H9 (cell line): Measurements from ENCODE around the gene PAQR7. TPM values are rescaled to one million over a fixed set of nuclear protein-coding genes. Genes with fewer than 3 reads are reported as not detected.

Experiments
- DNase-seq: peaks from one replicate; pipeline ENCODE4 v3.0.0-alpha.2; 2017
- H2AFZ ChIP-seq: one replicate; pipeline ENCODE4 v1.6.1; 2013; ENCODE audit warnings: mild to moderate bottlenecking, low read length, control low read depth, moderate library complexity
- H2AK5ac ChIP-seq: 2 replicates; pipeline ENCODE4 v1.6.1; 2013; ENCODE audit warnings: low read length, control low read depth, mixed read lengths; ENCODE audit not compliant: insufficient read length
- H2BK120ac ChIP-seq: one replicate; pipeline ENCODE4 v1.6.1; 2013; ENCODE audit warnings: low read depth, mild to moderate bottlenecking, low read length, control low read depth, inconsistent platforms; ENCODE audit not compliant: poor library complexity, severe bottlenecking
- H2BK12ac ChIP-seq: 2 replicates; pipeline ENCODE4 v1.6.1; 2013; ENCODE audit warnings: low read length, control low read depth, mixed read lengths, low read depth; ENCODE audit not compliant: insufficient read length
- H2BK15ac ChIP-seq: 2 replicates; pipeline ENCODE4 v1.6.1; 2013; ENCODE audit warnings: low read depth, low read length, control low read depth
- H2BK20ac ChIP-seq: one replicate; pipeline ENCODE4 v1.6.1; 2013; ENCODE audit warnings: low read depth, mild to moderate bottlenecking, low read length, control low read depth, inconsistent platforms; ENCODE audit not compliant: poor library complexity, severe bottlenecking
- H2BK5ac ChIP-seq: 2 replicates; pipeline ENCODE4 v1.6.1; 2013; ENCODE audit warnings: low read length, control low read depth, mixed read lengths; ENCODE audit not compliant: insufficient read length
- H3K14ac ChIP-seq: 2 replicates; pipeline ENCODE4 v1.6.1; 2013; ENCODE audit warnings: low read length, control low read depth; ENCODE audit not compliant: insufficient read depth
- H3K18ac ChIP-seq: 2 replicates; pipeline ENCODE4 v1.6.1; 2013; ENCODE audit warnings: low read depth, mild to moderate bottlenecking, mixed read lengths, low read length, control low read depth; ENCODE audit not compliant: insufficient read length
- H3K23ac ChIP-seq: 2 replicates; pipeline ENCODE4 v1.6.1; 2013; ENCODE audit warnings: low read length, control low read depth, mixed read lengths, low read depth; ENCODE audit not compliant: insufficient read length
- H3K23me2 ChIP-seq: 2 replicates; pipeline ENCODE4 v1.6.1; 2013; ENCODE audit warnings: low read depth, mild to moderate bottlenecking, mixed read lengths, low read length, control low read depth; ENCODE audit not compliant: insufficient read length, poor library complexity, severe bottlenecking
- H3K27ac ChIP-seq: 2 replicates; pipeline ENCODE4 v1.5.1; 2013; ENCODE audit warnings: low read length, control low read depth, mixed read lengths, low read depth; ENCODE audit not compliant: insufficient read length
- H3K27me3 ChIP-seq: 2 replicates; pipeline ENCODE4 v1.6.1; 2013; ENCODE audit warnings: low read length, control low read depth, inconsistent platforms; ENCODE audit not compliant: insufficient read depth
- H3K4ac ChIP-seq: 2 replicates; pipeline ENCODE4 v1.6.1; 2013; ENCODE audit warnings: low read depth, mild to moderate bottlenecking, control low read depth, inconsistent platforms, low read length, moderate library complexity
- H3K4me1 ChIP-seq: 2 replicates; pipeline ENCODE4 v1.6.1; 2013; ENCODE audit warnings: low read length, control low read depth, inconsistent platforms; ENCODE audit not compliant: insufficient read depth
- H3K4me2 ChIP-seq: 2 replicates; pipeline ENCODE4 v1.6.1; 2013; ENCODE audit warnings: low read length, control low read depth, mixed read lengths; ENCODE audit not compliant: insufficient read length, insufficient read depth
- H3K56ac ChIP-seq: 2 replicates; pipeline ENCODE4 v1.6.1; 2013; ENCODE audit warnings: low read depth, mild to moderate bottlenecking, mixed read lengths, low read length, control low read depth; ENCODE audit not compliant: insufficient read length
- H3K79me1 ChIP-seq: 2 replicates; pipeline ENCODE4 v1.6.1; 2013; ENCODE audit warnings: low read depth, mild to moderate bottlenecking, moderate library complexity, low read length, control low read depth, inconsistent platforms; ENCODE audit not compliant: insufficient read depth, poor library complexity, severe bottlenecking
- H3K79me2 ChIP-seq: 2 replicates; pipeline ENCODE4 v1.6.1; 2013; ENCODE audit warnings: low read length, control low read depth, inconsistent platforms; ENCODE audit not compliant: insufficient read depth
- H3K9ac ChIP-seq: 2 replicates; pipeline ENCODE4 v1.6.1; 2013; ENCODE audit warnings: low read length, control low read depth, mixed read lengths; ENCODE audit not compliant: insufficient read length; ENCODE audit errors: extremely low read depth
- H3K9me3 ChIP-seq: one replicate; pipeline ENCODE4 v1.6.1; 2013; ENCODE audit warnings: low read depth, low read length, inconsistent platforms; ENCODE audit not compliant: control insufficient read depth
- H3T11ph ChIP-seq: one replicate; pipeline ENCODE4 v1.6.1; 2013; ENCODE audit warnings: mild to moderate bottlenecking, low read length, control low read depth, inconsistent platforms
- H4K20me1 ChIP-seq: one replicate; pipeline ENCODE4 v1.6.1; 2013; ENCODE audit not compliant: control insufficient read depth, insufficient read length, insufficient read depth
- H4K5ac ChIP-seq: 2 replicates; pipeline ENCODE4 v1.6.1; 2013; ENCODE audit warnings: low read depth, mild to moderate bottlenecking, mixed read lengths, low read length, control low read depth; ENCODE audit not compliant: insufficient read length
- H4K8ac ChIP-seq: replicated peaks from 2 replicates; pipeline ENCODE4 v1.6.1; 2013; ENCODE audit warnings: low read length, control low read depth, mixed read lengths, low read depth; ENCODE audit not compliant: insufficient read length
- H4K91ac ChIP-seq: 2 replicates; pipeline ENCODE4 v1.6.1; 2013; ENCODE audit warnings: low read depth, mild to moderate bottlenecking, moderate library complexity, mixed read lengths, low read length, control low read depth; ENCODE audit not compliant: insufficient read length
- H3K27ac Mint-ChIP-seq, 3 experiments: 2 replicates in 2 of 3; 3 replicates in 1 of 3; pipeline ENCODE4 v1.8.0; 2020 to 2021; ENCODE audit warnings: mixed read lengths in 3 of 3, mild to moderate bottlenecking in 1 of 3, moderate library complexity in 1 of 3
- H3K27me3 Mint-ChIP-seq: 2 replicates; pipeline ENCODE4 v1.8.0; 2021; ENCODE audit warnings: low read depth, mild to moderate bottlenecking, moderate library complexity, mixed read lengths
- H3K36me3 Mint-ChIP-seq, 3 experiments: 2 replicates in 2 of 3; 3 replicates in 1 of 3; pipeline ENCODE4 v1.8.0; 2020 to 2021; ENCODE audit warnings: low read depth in 3 of 3, mixed read lengths in 3 of 3; ENCODE audit not compliant: insufficient read depth in 1 of 3
- H3K4me1 Mint-ChIP-seq, 2 experiments: 2 replicates each; pipeline ENCODE4 v1.8.0; 2020; ENCODE audit warnings: mixed read lengths in 2 of 2
- H3K4me3 Mint-ChIP-seq, 2 experiments: 2 replicates in 1 of 2; 3 replicates in 1 of 2; pipeline ENCODE4 v1.8.0; 2020 to 2021; ENCODE audit warnings: mild to moderate bottlenecking in 2 of 2, mixed read lengths in 2 of 2, moderate library complexity in 1 of 2
- H3K9me3 Mint-ChIP-seq, 2 experiments: 2 replicates in 1 of 2; 3 replicates in 1 of 2; pipeline ENCODE4 v1.8.0; 2020; ENCODE audit warnings: mild to moderate bottlenecking in 2 of 2, mixed read lengths in 2 of 2, moderate library complexity in 1 of 2
- WGBS: extraction: QIAGEN DNeasy Blood & Tissue Kit; methylation state at CpG from one replicate; pipeline ENCODE4 v1.1.7; 2013; ENCODE audit warnings: missing lambda C conversion rate, low lambda C conversion rate, mixed read lengths; ENCODE audit not compliant: insufficient read length; ENCODE audit errors: extremely low coverage; 5-methylcytosine and 5-hydroxymethylcytosine counted together
- total RNA-seq: library from RNA; stranded (reverse); gene quantifications from 2 replicates; pipeline ENCODE4 v1.2.1, GENCODE V29; 2021
- TF ChIP-seq, protein P1 (sequence below): fragments of 200-600 bp; sonication (generic); conservative IDR thresholded peaks from 3 replicates; pipeline ENCODE4 v1.8.0; 2021; ENCODE audit warnings: antibody characterized with exemption, mild to moderate bottlenecking

Gene PAQR7
- total RNA-seq, 1 experiment from 2014 or later, result 6.3 TPM

- no peak overlapping the region for H4K5ac ChIP-seq
- no peak overlapping the region for H2BK20ac ChIP-seq
- H2BK15ac ChIP-seq, result no peak overlapping the region
- H3K4me1 Mint-ChIP-seq, result peaks cover 6 to 14% of the 10 kb centered on the region in 2 experiments
- H2AK5ac ChIP-seq, result no peak overlapping the region
- no peak overlapping the region for H3K4me2 ChIP-seq
- no peak overlapping the region for H3K18ac ChIP-seq
- no peak overlapping the region for H3K9ac ChIP-seq
- H3K23me2 ChIP-seq, result peaks cover 13% of the 10 kb centered on the region
- peaks cover 0 to 2% (median 0%) of the 10 kb centered on the region in 3 experiments; a peak in 2 of 7 replicates for H3K36me3 Mint-ChIP-seq
- H3K79me1 ChIP-seq, result peaks cover 4% of the 10 kb centered on the region
- H3K27ac Mint-ChIP-seq, result no peak overlapping the region; a peak in 1 of 7 replicates
- H3K4ac ChIP-seq, result no peak overlapping the region
- H2AFZ ChIP-seq, result no peak overlapping the region
- no peak overlapping the region for H2BK5ac ChIP-seq
- H3K4me1 ChIP-seq, result peaks cover 3% of the 10 kb centered on the region; the same call in 1 of the 2 replicates
- H2BK12ac ChIP-seq, result no peak overlapping the region
- H3K4me3 Mint-ChIP-seq, result no peak overlapping the region
- H4K91ac ChIP-seq, result no peak overlapping the region
- H2BK120ac ChIP-seq, result no peak overlapping the region
- no peak overlapping the region for H3T11ph ChIP-seq
- no peak overlapping the region for H4K8ac ChIP-seq
- peaks cover 9% of the 10 kb centered on the region; the same call in 1 of the 2 replicates for H3K79me2 ChIP-seq
- H3K27ac ChIP-seq, result no peak overlapping the region
- H3K56ac ChIP-seq, result no peak overlapping the region
- TF ChIP-seq, protein P1, sequence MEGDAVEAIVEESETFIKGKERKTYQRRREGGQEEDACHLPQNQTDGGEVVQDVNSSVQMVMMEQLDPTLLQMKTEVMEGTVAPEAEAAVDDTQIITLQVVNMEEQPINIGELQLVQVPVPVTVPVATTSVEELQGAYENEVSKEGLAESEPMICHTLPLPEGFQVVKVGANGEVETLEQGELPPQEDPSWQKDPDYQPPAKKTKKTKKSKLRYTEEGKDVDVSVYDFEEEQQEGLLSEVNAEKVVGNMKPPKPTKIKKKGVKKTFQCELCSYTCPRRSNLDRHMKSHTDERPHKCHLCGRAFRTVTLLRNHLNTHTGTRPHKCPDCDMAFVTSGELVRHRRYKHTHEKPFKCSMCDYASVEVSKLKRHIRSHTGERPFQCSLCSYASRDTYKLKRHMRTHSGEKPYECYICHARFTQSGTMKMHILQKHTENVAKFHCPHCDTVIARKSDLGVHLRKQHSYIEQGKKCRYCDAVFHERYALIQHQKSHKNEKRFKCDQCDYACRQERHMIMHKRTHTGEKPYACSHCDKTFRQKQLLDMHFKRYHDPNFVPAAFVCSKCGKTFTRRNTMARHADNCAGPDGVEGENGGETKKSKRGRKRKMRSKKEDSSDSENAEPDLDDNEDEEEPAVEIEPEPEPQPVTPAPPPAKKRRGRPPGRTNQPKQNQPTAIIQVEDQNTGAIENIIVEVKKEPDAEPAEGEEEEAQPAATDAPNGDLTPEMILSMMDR, result no peak
- H4K20me1 ChIP-seq, result no peaks in the 10 kb centered on the region
- H3K23ac ChIP-seq, result no peak overlapping the region
- H3K14ac ChIP-seq, result no peak overlapping the region
- H3K27me3 ChIP-seq, result no peaks in the 10 kb centered on the region
- H3K9me3 Mint-ChIP-seq, result no peaks in the 10 kb centered on the region
- H3K9me3 ChIP-seq, result no peaks in the 10 kb centered on the region
- WGBS, result no CpG with 5 or more reads among the region's 2 CpGs
- H3K27me3 Mint-ChIP-seq, result no peaks in the 10 kb centered on the region
- DNase-seq, result no peak
These were observed 21.0 kb downstream of the PAQR7 start for GRCh38 chr1:25854554-25854953.
